IPS DF 4.7 (cell line): ENCODE data around the gene SPEN.

Source experiments
- DNase-seq: peaks from one replicate; pipeline ENCODE4 v3.0.0-alpha.2; 2013; ENCODE audit warnings: low spot score; ENCODE audit errors: extremely low read depth

The SPEN gene

DNA sequence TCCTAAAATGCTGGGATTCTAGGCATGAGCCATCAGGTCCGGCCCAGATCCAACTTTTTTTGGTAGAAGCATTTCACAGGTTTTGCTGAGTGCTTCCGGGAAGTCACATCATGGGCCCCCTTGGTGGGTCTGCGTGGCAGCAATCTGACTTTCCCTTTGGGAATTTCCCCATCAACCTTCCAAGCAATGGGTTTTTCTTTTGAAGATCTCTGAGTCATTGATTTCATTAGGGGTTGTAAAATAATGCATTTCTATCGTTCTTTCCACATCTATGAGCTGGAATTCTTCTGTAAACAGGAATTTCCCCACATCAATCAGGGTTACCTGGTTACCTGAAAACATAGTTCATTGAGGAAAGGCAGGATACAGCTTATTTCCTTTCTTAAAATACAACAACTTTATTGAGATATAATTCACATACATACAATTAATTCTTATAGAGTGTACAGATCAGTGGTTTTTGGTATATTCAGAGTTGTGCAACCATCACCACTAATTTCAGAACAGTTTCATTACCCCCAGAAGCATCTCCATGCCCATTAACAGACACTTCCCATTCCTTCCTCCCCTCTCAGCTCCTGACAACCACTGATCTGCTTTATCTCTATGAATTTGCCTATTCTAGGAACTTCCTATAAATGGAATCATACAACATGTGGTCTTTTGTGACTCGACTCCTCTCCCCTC is 138.2 kb downstream of the SPEN start:
- no peak for DNase-seq

DNA sequence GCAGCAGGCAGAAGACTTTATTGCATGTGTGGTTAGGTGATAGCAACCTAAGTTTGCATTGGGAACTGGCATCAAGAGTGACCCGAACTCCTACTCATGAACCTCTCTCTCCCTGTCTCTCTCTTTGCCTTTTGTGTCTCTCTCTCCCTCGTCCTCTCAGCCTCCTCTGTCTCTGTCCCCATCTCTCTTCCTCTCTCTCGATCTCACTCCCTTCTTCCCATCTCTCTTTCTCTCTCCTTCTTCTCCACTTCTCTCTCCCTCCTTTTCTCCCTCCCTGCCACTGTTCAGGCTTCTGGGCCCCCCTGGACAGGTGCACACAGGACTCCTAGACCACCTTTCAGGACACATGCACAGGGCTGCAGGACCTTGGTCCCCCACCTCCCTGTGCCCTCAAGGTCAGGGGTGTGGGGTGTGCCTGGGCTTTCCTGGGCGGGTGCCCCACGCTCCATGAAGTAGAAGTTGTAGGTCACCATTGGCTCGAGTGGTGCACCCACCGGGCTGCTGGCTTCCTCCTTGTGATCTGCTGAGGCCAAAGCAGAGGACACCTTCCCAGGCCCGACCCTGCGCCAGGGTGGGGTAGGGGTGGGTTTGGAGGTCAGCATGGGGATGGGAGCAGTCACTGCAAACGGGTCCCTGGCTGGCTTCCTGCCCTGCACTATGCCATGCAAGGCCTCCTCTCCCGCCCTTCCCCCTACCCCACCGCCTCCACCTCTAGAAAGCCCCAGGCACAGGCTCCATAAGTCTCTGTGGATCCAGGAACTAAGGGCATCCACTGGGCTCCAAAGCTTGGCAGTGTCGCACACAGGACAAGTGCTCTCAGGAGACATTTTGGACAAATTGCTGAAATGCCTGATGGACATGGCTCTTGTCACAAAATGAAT is 141.6 kb downstream of the SPEN start:
- DNase-seq, result no peak

DNA sequence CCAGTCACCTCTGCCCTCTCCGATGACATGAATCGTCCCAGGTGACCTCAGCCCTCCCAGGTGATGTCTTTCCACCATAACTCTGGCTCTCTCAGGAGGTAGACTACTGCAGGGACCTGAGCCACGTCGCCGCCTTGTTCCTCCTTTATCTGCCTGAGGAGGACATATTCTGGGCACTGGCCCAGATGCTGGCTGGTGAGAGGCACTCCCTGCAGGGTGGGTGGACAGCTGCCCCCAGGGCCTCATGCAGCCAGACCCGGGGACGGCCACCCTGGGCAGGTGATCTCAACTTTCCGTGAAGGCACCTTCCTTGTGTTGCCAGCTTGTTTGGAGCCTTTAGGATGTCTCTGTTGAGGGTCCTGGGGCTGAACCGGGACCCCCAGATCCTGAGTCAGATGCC is 142.3 kb downstream of the SPEN start:
- no peak for DNase-seq
